CD14-positive monocyte (primary cell): Measurements from ENCODE around the gene C12orf43. TPM values are rescaled to one million over a fixed set of nuclear protein-coding genes. Genes with fewer than 3 reads are reported as not detected.
A peak's percentile ranks its signal among the peaks of the same experiment; 100 is the strongest.
"Not testable (repeated sequence)": the region's sequence is repeated elsewhere in the genome, so short reads cannot be mapped to it uniquely, and the experiment has no call there.

Experiments used
- DNase-seq, 3 donors: peaks; one replicate each; pipeline ENCODE4 v3.0.0-alpha.2; 2011 to 2022
- H2AFZ ChIP-seq: 2 replicates; pipeline ENCODE4 v1.6.0; 2012; ENCODE audit warnings: mild to moderate bottlenecking, low read depth, low read length, inconsistent platforms; ENCODE audit not compliant: insufficient read depth, poor library complexity, severe bottlenecking
- H3K27ac ChIP-seq, 2 donors: 1 replicate in 1 of 2; 2 replicates in 1 of 2; pipeline ENCODE4 v1.5.1; 2012 to 2013; ENCODE audit warnings: low read length in 2 of 2, control low read depth in 1 of 2, inconsistent platforms in 1 of 2, low read depth in 1 of 2, mild to moderate bottlenecking in 1 of 2
- H3K27me3 ChIP-seq, 2 donors: one replicate each; pipeline versions ENCODE4 v1.6.0 to v1.6.1; 2011 to 2013; ENCODE audit warnings: low read length in 2 of 2; ENCODE audit not compliant: control insufficient read depth in 2 of 2, insufficient read depth in 2 of 2
- H3K36me3 ChIP-seq, 2 donors: replicated peaks in 1 of 2; 1 replicate in 1 of 2; 2 replicates in 1 of 2; pipeline versions ENCODE4 v1.5.1 to v1.6.1; 2012 to 2013; ENCODE audit warnings: low read length in 2 of 2, control low read depth in 1 of 2, inconsistent platforms in 1 of 2, mild to moderate bottlenecking in 1 of 2; ENCODE audit not compliant: insufficient read depth in 2 of 2, control insufficient read depth in 1 of 2
- H3K4me1 ChIP-seq, 2 donors: 1 replicate in 1 of 2; 2 replicates in 1 of 2; pipeline versions ENCODE4 v1.5.1 to v1.6.1; 2012 to 2013; ENCODE audit warnings: low read length in 2 of 2, control low read depth in 1 of 2, inconsistent platforms in 1 of 2, mild to moderate bottlenecking in 1 of 2, moderate library complexity in 1 of 2; ENCODE audit not compliant: insufficient read depth in 2 of 2, control insufficient read depth in 1 of 2
- H3K4me2 ChIP-seq: replicated peaks from 2 replicates; pipeline ENCODE3; 2012; ENCODE audit warnings: low read length, moderate library complexity, mild to moderate bottlenecking; ENCODE audit not compliant: poor library complexity, severe bottlenecking; ENCODE audit errors: extremely low read depth
- H3K4me3 ChIP-seq, 3 experiments: fragments of 200-600 bp in 1 of 3; sonication (generic) in 1 of 3; replicated peaks in 1 of 3; 1 replicate in 2 of 3; 2 replicates in 1 of 3; pipeline ENCODE4 v1.5.1; 2011 to 2013; ENCODE audit warnings: low read length in 3 of 3, mild to moderate bottlenecking in 3 of 3, control low read depth in 2 of 3, low read depth in 2 of 3, inconsistent platforms in 1 of 3, moderate library complexity in 1 of 3
- H3K79me2 ChIP-seq: 2 replicates; pipeline ENCODE4 v1.6.0; 2012; ENCODE audit warnings: mild to moderate bottlenecking, control low read depth, inconsistent platforms, low read length, moderate library complexity; ENCODE audit not compliant: insufficient read depth
- H3K9ac ChIP-seq: 2 replicates; pipeline ENCODE4 v1.6.0; 2017; ENCODE audit warnings: low read length, mild to moderate bottlenecking; ENCODE audit not compliant: insufficient read depth, poor library complexity, severe bottlenecking
- H3K9me3 ChIP-seq, 2 donors: replicated peaks in 1 of 2; 1 replicate in 1 of 2; 2 replicates in 1 of 2; pipeline versions ENCODE4 v1.5.1 to v1.6.1; 2012 to 2013; ENCODE audit warnings: low read length in 2 of 2, control low read depth in 1 of 2; ENCODE audit not compliant: control insufficient read depth in 1 of 2, insufficient read depth in 1 of 2
- H4K20me1 ChIP-seq: 2 replicates; pipeline ENCODE4 v1.6.0; 2012; ENCODE audit warnings: mild to moderate bottlenecking, low read length, control low read depth, moderate library complexity; ENCODE audit not compliant: insufficient read depth
- H3K27ac Mint-ChIP-seq, 7 donors: one replicate each; pipeline ENCODE4 v1.8.0; 2020; ENCODE audit warnings: mild to moderate bottlenecking in 7 of 7, mixed read lengths in 7 of 7, moderate library complexity in 6 of 7, inconsistent platforms in 2 of 7
- H3K27me3 Mint-ChIP-seq, 3 donors: one replicate each; pipeline ENCODE4 v1.8.0; 2021 to 2022; ENCODE audit warnings: low read depth in 3 of 3, mild to moderate bottlenecking in 3 of 3, mixed read lengths in 3 of 3, moderate library complexity in 3 of 3, inconsistent platforms in 1 of 3
- H3K36me3 Mint-ChIP-seq, 2 donors: one replicate each; pipeline ENCODE4 v1.8.0; 2020; ENCODE audit warnings: mixed read lengths in 2 of 2, inconsistent platforms in 1 of 2, mild to moderate bottlenecking in 1 of 2
- H3K4me1 Mint-ChIP-seq: one replicate; pipeline ENCODE4 v1.8.0; 2020; ENCODE audit warnings: mild to moderate bottlenecking, mixed read lengths
- H3K4me3 Mint-ChIP-seq, 2 donors: one replicate each; pipeline ENCODE4 v1.8.0; 2020; ENCODE audit warnings: mild to moderate bottlenecking in 2 of 2, mixed read lengths in 2 of 2, moderate library complexity in 1 of 2
- H3K9me3 Mint-ChIP-seq, 7 donors: one replicate each; pipeline ENCODE4 v1.8.0; 2020 to 2022; ENCODE audit warnings: mixed read lengths in 7 of 7, mild to moderate bottlenecking in 6 of 7, moderate library complexity in 6 of 7, inconsistent platforms in 2 of 7
- WGBS: methylation state at CpG from one replicate; pipeline ENCODE4 v1.1.5; 2013; ENCODE audit warnings: missing lambda C conversion rate; ENCODE audit not compliant: insufficient coverage; 5-methylcytosine and 5-hydroxymethylcytosine counted together
- intact Hi-C, 2 donors: fragments of 100-400 bp; cut with micrococcal nuclease; formaldehyde crosslinking; loops; one replicate each; pipeline versions ENCODE4 v1.15.0 to v1.15.1; 2023
- polyA plus RNA-seq, 3 donors: library from polyadenylated mRNA; depleted of rRNA in 1 of 3; unstranded in 2 of 3; stranded (reverse) in 1 of 3; fragments of 300-500 nt in 2 of 3; fragments of >200 nt in 1 of 3; fragmentation: Illumina TruSeq in 2 of 3; gene quantifications; 1 replicate in 2 of 3; 2 replicates in 1 of 3; pipeline ENCODE4 v1.2.3, GENCODE V29; 2012 to 2021
- TF ChIP-seq, protein P1 (sequence below): fragments of 200-600 bp; IDR thresholded peaks from one replicate; pipeline ENCODE4 v1.8.0; 2022; ENCODE audit warnings: antibody characterized with exemption, mild to moderate bottlenecking

The C12orf43 gene
- polyA plus RNA-seq, 3 donors = 7.2 to 10.9 (median 9.6) TPM

DNA sequence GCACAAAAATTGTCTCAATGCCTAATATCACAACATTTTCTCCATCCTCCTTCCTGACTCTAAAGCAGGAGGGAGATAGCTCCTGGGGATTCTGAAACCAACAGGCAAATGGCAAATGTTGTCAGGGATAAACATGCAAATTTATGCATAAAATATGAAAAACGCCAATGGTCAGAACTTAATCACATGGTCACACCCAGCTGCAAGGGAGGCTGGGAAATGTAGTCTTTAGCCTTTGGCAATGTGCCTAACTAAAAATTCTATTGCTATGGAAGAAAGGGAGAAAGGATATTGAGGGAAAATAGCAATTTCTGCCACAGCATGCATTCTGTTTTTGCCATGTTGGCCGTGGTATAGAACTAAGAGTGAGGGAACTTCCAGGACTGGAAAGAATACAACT is 34.4 kb upstream of the C12orf43 start:
- no peaks in the 10 kb centered on the region for H3K79me2 ChIP-seq
- intact Hi-C loops = no loop called here
- no CpG with 5 or more reads among the region's 2 CpGs for WGBS
- TF ChIP-seq, protein P1, sequence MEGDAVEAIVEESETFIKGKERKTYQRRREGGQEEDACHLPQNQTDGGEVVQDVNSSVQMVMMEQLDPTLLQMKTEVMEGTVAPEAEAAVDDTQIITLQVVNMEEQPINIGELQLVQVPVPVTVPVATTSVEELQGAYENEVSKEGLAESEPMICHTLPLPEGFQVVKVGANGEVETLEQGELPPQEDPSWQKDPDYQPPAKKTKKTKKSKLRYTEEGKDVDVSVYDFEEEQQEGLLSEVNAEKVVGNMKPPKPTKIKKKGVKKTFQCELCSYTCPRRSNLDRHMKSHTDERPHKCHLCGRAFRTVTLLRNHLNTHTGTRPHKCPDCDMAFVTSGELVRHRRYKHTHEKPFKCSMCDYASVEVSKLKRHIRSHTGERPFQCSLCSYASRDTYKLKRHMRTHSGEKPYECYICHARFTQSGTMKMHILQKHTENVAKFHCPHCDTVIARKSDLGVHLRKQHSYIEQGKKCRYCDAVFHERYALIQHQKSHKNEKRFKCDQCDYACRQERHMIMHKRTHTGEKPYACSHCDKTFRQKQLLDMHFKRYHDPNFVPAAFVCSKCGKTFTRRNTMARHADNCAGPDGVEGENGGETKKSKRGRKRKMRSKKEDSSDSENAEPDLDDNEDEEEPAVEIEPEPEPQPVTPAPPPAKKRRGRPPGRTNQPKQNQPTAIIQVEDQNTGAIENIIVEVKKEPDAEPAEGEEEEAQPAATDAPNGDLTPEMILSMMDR = no peak
- no peaks in the 10 kb centered on the region for H3K36me3 Mint-ChIP-seq
- H3K9ac ChIP-seq = no peak overlapping the region
- no peaks in the 10 kb centered on the region for H3K27me3 ChIP-seq
- no peak overlapping the region for H3K27ac Mint-ChIP-seq
- no peak overlapping the region for H3K4me3 ChIP-seq
- peaks cover 2 to 7% (median 6%) of the 10 kb centered on the region in 3 donors for H3K27me3 Mint-ChIP-seq
- no peak for DNase-seq
- peaks cover 2% of the 10 kb centered on the region for H3K4me1 Mint-ChIP-seq
- H4K20me1 ChIP-seq = no peaks in the 10 kb centered on the region
- H3K4me1 ChIP-seq = no peaks in the 10 kb centered on the region
- H3K27ac ChIP-seq = no peak overlapping the region
- no peak overlapping the region for H3K4me3 Mint-ChIP-seq
- H3K4me2 ChIP-seq = no peak overlapping the region
- peaks cover 0 to 3% of the 10 kb centered on the region in 2 donors for H3K9me3 ChIP-seq
- no peak overlapping the region for H2AFZ ChIP-seq
- no peaks in the 10 kb centered on the region for H3K36me3 ChIP-seq
- H3K9me3 Mint-ChIP-seq = peaks cover 8 to 20% (median 12%) of the 10 kb centered on the region in 7 donors

DNA sequence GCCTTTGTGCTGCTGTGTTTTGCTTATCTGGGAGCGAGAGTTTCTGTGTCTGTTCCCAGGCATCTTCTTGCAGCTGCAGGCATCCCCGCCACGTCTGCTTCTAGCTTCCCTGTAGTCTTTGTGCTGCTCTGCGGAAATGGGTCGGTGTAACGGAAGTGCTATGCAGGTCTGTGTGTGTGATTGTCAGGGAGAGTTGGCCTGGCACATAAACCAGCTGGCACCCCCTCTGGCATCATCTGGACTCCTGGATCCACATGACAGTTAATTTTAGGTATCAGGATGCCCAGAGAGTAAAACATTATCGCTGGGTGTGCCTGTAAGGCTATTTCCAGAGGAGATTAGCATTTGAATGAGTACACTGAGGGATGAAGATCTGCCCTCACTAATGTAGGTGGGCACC is 32.2 kb upstream of the C12orf43 start:
- H3K79me2 ChIP-seq = no peaks in the 10 kb centered on the region
- no peak overlapping the region for H3K4me3 Mint-ChIP-seq
- no peak overlapping the region for H3K27ac ChIP-seq
- H4K20me1 ChIP-seq = no peaks in the 10 kb centered on the region
- peaks cover 0 to 3% of the 10 kb centered on the region in 2 donors for H3K9me3 ChIP-seq
- H2AFZ ChIP-seq = peak overlapping the region; percentile 5
- peaks cover 6 to 15% (median 13%) of the 10 kb centered on the region in 3 donors for H3K27me3 Mint-ChIP-seq
- TF ChIP-seq, protein P1 = no peak
- H3K27ac Mint-ChIP-seq = peak overlapping the region in 2 of 7 donors; percentile 27 to 37
- no peak overlapping the region for H3K4me3 ChIP-seq
- H3K4me1 ChIP-seq = no peaks in the 10 kb centered on the region
- intact Hi-C loops = loop anchor here in 1 of 2 donors (5.0 kb wide), 1 partner anchor 36 kb away; no protein-coding TSS in a partner anchor
- H3K9ac ChIP-seq = no peak overlapping the region
- H3K27me3 ChIP-seq = no peaks in the 10 kb centered on the region
- H3K9me3 Mint-ChIP-seq = peaks cover 8 to 20% (median 12%) of the 10 kb centered on the region in 7 donors
- H3K4me1 Mint-ChIP-seq = peaks cover 8% of the 10 kb centered on the region
- WGBS = 89% methylated on average over 6 of the region's 7 CpGs
- H3K36me3 ChIP-seq = no peaks in the 10 kb centered on the region
- no peaks in the 10 kb centered on the region for H3K36me3 Mint-ChIP-seq
- no peak for DNase-seq
- H3K4me2 ChIP-seq = no peak overlapping the region

DNA sequence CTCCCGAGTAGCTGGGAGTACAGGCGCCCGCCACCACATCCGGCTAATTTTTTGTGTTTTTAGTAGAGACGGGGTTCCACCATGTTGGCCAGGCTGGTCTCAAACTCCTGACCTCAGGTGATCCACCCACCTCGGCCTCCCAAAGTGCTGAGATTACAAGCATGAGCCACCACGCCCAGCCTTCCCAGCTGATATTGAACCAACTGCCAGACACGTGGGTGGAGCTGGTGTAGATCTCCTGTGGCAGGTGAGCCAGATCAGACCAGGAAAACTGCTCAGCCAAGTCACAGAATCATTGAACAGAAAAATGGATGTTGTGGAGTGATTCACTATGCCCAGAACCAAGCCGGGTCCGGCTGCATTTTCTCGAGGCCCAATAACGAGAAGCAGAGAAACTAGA is 31.1 kb upstream of the C12orf43 start:
- Mint-ChIP-seq H3K27me3 (peaks cover 6 to 17% (median 16%) of the 10 kb centered on the region in 3 donors), H3K9me3 (peaks cover 8 to 20% (median 12%) of the 10 kb centered on the region in 7 donors)
- H2AFZ ChIP-seq, H3K4me3 ChIP-seq, H3K4me1 ChIP-seq, H3K9me3 ChIP-seq, H3K27me3 ChIP-seq, DNase-seq, H3K79me2 ChIP-seq, H4K20me1 ChIP-seq, H3K9ac ChIP-seq, H3K4me3 Mint-ChIP-seq, H3K36me3 Mint-ChIP-seq, H3K4me1 Mint-ChIP-seq, H3K4me2 ChIP-seq, H3K36me3 ChIP-seq, H3K27ac Mint-ChIP-seq, H3K27ac ChIP-seq: not testable (repeated sequence)
- WGBS = 96% methylated on average over 4 of the region's 12 CpGs
- intact Hi-C loops = loop anchor here in 1 of 2 donors (5.0 kb wide), 1 partner anchor 35 kb away; no protein-coding TSS in a partner anchor
